ENCODE results near the gene SLC6A18. TPM values are rescaled to one million over a fixed set of nuclear protein-coding genes. Genes with fewer than 3 reads are reported as not detected.

SLC6A18 gene
- total RNA-seq, 1 experiment from 2014 or later: not detected

GRCh38 chr5:1214163-1214935 lies 10.8 kb upstream of the SLC6A18 start:
- DNase-seq (ENCODE audit: extremely low read depth, low read depth): no peak

GRCh38 chr5:1214936-1215220 lies 10.3 kb upstream of the SLC6A18 start:
- no peak for DNase-seq (ENCODE audit: extremely low read depth, low read depth)

- DNase-seq (ENCODE audit: extremely low read depth, low read depth): no peak
Measured at GRCh38 chr5:1215320-1216096, 9.7 kb upstream of the SLC6A18 start.

- no peak for DNase-seq (ENCODE audit: extremely low read depth, low read depth)
Measured at GRCh38 chr5:1216211-1216917, 8.8 kb upstream of the SLC6A18 start.

GRCh38 chr5:1216918-1217295 lies 8.3 kb upstream of the SLC6A18 start:
- no peak for DNase-seq (ENCODE audit: extremely low read depth, low read depth)

- no peak for DNase-seq (ENCODE audit: extremely low read depth, low read depth)
Measured at GRCh38 chr5:1217596-1218206, 7.5 kb upstream of the SLC6A18 start.

- no peak for DNase-seq (ENCODE audit: extremely low read depth, low read depth)
Measured at GRCh38 chr5:1218351-1219080, 6.7 kb upstream of the SLC6A18 start.

- no peak for DNase-seq (ENCODE audit: extremely low read depth, low read depth)
Measured at GRCh38 chr5:1219098-1219767, 5.9 kb upstream of the SLC6A18 start.

- no peak for DNase-seq (ENCODE audit: extremely low read depth, low read depth)
Measured at GRCh38 chr5:1219768-1220100, 5.4 kb upstream of the SLC6A18 start.

GRCh38 chr5:1220351-1220750 lies 4.8 kb upstream of the SLC6A18 start:
- no peak for DNase-seq (ENCODE audit: extremely low read depth, low read depth)

- DNase-seq (ENCODE audit: extremely low read depth, low read depth): no peak
Measured at GRCh38 chr5:1220831-1221230, 4.3 kb upstream of the SLC6A18 start.

GRCh38 chr5:1221721-1222120 lies 3.5 kb upstream of the SLC6A18 start:
- DNase-seq (ENCODE audit: extremely low read depth, low read depth): no peak

- DNase-seq (ENCODE audit: extremely low read depth, low read depth): no peak
Measured at GRCh38 chr5:1222147-1222546, 3.0 kb upstream of the SLC6A18 start.

- no peak for DNase-seq (ENCODE audit: extremely low read depth, low read depth)
Measured at GRCh38 chr5:1222621-1223277, 2.4 kb upstream of the SLC6A18 start.

GRCh38 chr5:1223278-1223670 lies 1.9 kb upstream of the SLC6A18 start:
- DNase-seq (ENCODE audit: extremely low read depth, low read depth): no peak

GRCh38 chr5:1224631-1225030 lies 550 bp upstream of the SLC6A18 start:
- DNase-seq (ENCODE audit: extremely low read depth, low read depth): no peak

- DNase-seq (ENCODE audit: extremely low read depth, low read depth): no peak
Measured at GRCh38 chr5:1226231-1226630, 1.1 kb downstream of the SLC6A18 start.

GRCh38 chr5:1226839-1227581 lies 1.8 kb downstream of the SLC6A18 start:
- DNase-seq (ENCODE audit: extremely low read depth, low read depth): no peak

GRCh38 chr5:1227667-1228066 lies 2.5 kb downstream of the SLC6A18 start:
- DNase-seq (ENCODE audit: extremely low read depth, low read depth): peak; percentile 21

All from NCI-H460 (cell line).